ENCODE measurements around the gene TBX1. TPM values are rescaled to one million over a fixed set of nuclear protein-coding genes. Genes with fewer than 3 reads are reported as not detected.
"Not testable (repeated sequence)": the region's sequence is repeated elsewhere in the genome, so short reads cannot be mapped to it uniquely, and the experiment has no call there.

The TBX1 gene
- total RNA-seq, 1 donor from 2014 or later, result 28.5 TPM

DNA sequence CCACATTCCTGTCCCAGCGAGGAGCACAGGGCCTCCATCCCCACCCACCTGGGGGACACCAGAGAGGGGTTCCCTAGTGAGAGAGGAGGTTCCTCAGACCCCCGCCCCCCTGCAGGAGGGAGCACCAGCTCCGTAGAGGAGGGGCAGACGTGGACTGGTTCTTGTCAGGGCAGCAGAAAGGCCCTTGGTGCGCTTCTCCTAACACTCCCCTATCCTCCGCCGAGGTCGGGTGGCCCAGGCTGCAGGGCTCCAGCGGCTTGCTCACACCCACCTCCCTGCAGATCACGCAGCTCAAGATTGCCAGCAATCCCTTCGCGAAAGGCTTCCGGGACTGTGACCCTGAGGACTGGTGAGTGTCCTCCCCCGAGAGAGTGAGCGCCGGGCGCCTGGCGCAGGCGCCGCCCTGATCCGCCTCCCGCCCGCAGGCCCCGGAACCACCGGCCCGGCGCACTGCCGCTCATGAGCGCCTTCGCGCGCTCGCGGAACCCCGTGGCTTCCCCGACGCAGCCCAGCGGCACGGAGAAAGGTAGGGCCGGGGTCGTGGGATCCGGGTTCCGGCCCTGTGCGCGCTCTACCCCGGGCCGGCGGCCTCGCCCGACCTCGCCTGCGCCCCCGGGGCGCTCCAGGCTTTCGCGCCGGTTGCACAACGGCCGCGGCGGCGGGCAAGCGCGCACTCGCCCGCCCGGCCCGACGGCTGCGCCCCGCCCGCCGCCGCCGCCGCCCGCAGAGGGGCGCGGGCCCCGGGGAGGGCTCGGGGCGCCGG, 5.1 kb downstream of the TBX1 start:
- no peak for DNase-seq

DNA sequence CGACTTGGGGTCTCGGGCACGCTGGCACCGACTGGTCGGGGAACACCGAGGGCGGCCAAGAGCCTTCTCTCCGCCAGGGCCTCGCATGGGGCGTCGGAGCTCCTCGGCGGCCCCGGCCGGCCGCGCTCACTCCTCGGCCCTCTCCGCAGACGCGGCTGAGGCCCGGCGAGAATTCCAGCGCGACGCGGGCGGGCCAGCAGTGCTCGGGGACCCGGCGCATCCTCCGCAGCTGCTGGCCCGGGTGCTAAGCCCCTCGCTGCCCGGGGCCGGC, 5.6 kb downstream of the TBX1 start:
- DNase-seq, result no peak

GRCh38 chr22:19766511-19767426, 6.2 kb downstream of the TBX1 start:
- peak; percentile 61 for DNase-seq

GRCh38 chr22:19767427-19768341, 7.1 kb downstream of the TBX1 start:
- DNase-seq, result peak; percentile 65

GRCh38 chr22:19769393-19769715, 8.8 kb downstream of the TBX1 start:
- DNase-seq, result no peak

GRCh38 chr22:19770349-19771220, 10.0 kb downstream of the TBX1 start:
- no peak for DNase-seq

DNA sequence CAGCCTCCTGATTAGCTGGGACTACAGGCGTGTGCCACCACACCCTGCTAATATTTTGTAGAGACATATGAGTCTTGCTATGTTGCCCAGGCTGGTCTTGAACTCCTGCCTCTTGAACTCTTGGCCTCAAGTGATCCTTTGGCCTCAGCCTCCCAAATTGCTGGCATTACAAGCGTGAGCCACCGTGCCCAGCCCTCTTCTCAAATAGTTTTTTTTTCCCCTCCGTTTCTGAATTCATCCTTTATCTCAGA, 11.8 kb downstream of the TBX1 start:
- DNase-seq, result no peak

GRCh38 chr22:19772673-19773469, 12.3 kb downstream of the TBX1 start:
- DNase-seq, result no peak

DNA sequence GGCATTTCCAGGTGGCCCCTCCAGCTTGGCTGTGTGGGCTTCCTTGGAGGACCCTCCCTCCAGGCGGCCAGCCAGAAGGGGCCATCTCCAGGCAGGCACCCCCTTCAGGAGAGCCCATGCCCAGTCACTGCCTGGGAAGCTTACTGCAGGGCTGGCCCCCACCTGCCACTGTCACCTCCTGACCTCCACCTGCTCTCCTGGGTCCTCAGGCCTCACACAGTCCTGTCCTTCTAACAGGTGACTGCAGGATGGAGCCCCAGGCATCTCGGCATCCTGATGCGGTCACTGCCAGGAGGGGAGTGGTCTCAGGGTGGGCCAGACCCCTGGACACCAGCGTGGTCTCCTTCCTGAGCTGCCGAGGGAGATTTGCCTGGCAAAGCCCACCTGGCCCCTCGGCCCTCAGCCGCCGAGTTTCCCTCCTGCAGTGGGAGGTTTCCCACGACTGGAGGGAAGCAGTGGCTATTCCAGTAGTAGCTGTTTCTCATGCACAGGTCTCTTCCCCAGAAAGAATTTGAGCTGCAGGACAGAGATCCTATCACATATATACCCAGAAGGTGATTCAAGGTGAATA, 13.0 kb downstream of the TBX1 start:
- no peak for DNase-seq

- DNase-seq, result no peak
Measured at GRCh38 chr22:19774628-19775027, 14.1 kb downstream of the TBX1 start.

GRCh38 chr22:19775496-19776325, 15.1 kb downstream of the TBX1 start:
- DNase-seq, result no peak

- no peak for DNase-seq
Measured at GRCh38 chr22:19776433-19777031, 16.0 kb downstream of the TBX1 start.

DNA sequence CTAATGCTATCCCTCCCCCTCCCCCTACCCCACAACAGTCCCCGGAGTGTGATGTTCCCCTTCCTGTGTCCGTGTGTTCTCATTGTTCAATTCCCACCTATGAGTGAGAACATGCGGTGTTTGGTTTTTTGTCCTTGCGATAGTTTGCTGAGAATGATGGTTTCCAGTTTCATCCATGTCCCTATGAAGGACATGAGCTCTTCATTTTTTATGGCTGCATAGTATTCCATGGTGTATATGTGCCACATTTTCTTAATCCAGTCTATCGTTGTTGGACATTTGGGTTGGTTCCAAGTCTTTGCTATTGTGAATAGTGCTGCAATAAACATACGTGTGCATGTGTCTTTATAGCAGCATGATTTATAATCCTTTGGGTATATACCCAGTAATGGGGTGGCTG, 16.6 kb downstream of the TBX1 start:
- DNase-seq, result not testable (repeated sequence)

- no peak for DNase-seq
Measured at GRCh38 chr22:19779011-19779421, 18.4 kb downstream of the TBX1 start.

- no peak for DNase-seq
Measured at GRCh38 chr22:19779685-19780268, 19.2 kb downstream of the TBX1 start.

DNA sequence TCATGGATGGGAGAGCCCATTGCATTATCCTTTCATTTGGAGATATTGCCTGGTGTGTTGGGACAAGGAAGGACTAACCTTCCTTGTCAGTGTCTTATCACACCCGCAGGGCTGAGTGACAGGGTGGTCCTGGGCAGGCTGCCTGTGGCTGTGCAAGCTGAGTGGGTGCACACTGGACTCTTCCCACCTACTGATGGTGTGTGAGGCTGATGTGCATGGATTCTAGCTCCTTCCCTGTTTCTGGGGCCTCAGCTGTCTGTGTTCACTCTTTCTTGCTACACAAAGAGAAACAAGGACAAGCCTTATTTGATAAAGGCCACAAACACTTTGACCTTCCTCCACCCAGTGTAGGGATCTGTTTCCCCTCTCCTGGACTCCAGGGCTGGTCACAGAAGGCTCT, 22.0 kb downstream of the TBX1 start:
- no peak for DNase-seq

GRCh38 chr22:19783586-19784383, 23.2 kb downstream of the TBX1 start:
- DNase-seq, result peak; percentile 55
